Esophagus muscularis mucosa (tissue), 3 donors: ENCODE data around the gene ZNF397.

Experiments used
- POLR2A ChIP-seq: fragments of 450-650 bp; IDR thresholded peaks from one replicate; pipeline ENCODE4 v1.6.1; 2017; ENCODE audit warnings: antibody characterized with exemption, moderate library complexity, mild to moderate bottlenecking, low read depth
- TF ChIP-seq, protein P1 (sequence below), 3 experiments: fragments of 200-600 bp in 2 of 3; fragments of 450-650 bp in 1 of 3; sonication (generic) in 2 of 3; IDR thresholded peaks; one replicate each; pipeline ENCODE4 v1.5.1; 2017 to 2019; ENCODE audit warnings: antibody characterized with exemption in 3 of 3, mild to moderate bottlenecking in 2 of 3, moderate library complexity in 1 of 3

DNA sequence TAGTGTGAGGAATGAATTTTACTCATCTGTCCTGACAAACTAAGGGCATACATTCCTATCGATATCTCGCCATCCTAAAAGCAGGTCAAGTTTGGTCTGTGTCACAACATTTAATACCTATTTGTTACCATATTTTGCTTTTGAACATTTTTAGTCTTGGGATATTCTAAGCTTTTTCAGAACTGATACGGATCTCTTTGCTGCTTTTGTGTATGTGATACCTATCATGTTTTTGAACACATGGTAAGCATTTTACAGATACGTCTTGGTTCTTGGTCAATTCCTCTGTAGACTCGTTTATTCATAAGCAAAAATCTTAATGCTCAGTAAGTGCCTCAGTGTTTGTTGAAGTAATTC, 592 bp downstream of the ZNF397 start:
- TF ChIP-seq, protein P1, sequence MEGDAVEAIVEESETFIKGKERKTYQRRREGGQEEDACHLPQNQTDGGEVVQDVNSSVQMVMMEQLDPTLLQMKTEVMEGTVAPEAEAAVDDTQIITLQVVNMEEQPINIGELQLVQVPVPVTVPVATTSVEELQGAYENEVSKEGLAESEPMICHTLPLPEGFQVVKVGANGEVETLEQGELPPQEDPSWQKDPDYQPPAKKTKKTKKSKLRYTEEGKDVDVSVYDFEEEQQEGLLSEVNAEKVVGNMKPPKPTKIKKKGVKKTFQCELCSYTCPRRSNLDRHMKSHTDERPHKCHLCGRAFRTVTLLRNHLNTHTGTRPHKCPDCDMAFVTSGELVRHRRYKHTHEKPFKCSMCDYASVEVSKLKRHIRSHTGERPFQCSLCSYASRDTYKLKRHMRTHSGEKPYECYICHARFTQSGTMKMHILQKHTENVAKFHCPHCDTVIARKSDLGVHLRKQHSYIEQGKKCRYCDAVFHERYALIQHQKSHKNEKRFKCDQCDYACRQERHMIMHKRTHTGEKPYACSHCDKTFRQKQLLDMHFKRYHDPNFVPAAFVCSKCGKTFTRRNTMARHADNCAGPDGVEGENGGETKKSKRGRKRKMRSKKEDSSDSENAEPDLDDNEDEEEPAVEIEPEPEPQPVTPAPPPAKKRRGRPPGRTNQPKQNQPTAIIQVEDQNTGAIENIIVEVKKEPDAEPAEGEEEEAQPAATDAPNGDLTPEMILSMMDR (IDR thresholded peaks at IDR 0.05) = no peak
- no peak for TF ChIP-seq POLR2A
